Nephron (organoid): ENCODE measurements around the gene SMC4.

ENCODE experiments used
- H3K27ac Mint-ChIP-seq, 3 experiments: 2 replicates each; pipeline ENCODE4 v1.8.0; 2020; ENCODE audit warnings: mixed read lengths in 3 of 3, mild to moderate bottlenecking in 2 of 3, moderate library complexity in 1 of 3
- H3K27me3 Mint-ChIP-seq: 2 replicates; pipeline ENCODE4 v1.8.0; 2021; ENCODE audit warnings: low read depth, mild to moderate bottlenecking, moderate library complexity, mixed read lengths
- H3K36me3 Mint-ChIP-seq: 2 replicates; pipeline ENCODE4 v1.8.0; 2020; ENCODE audit warnings: low read depth, mixed read lengths
- H3K4me1 Mint-ChIP-seq: 2 replicates; pipeline ENCODE4 v1.8.0; 2020; ENCODE audit warnings: mixed read lengths
- H3K4me3 Mint-ChIP-seq, 3 experiments: 2 replicates each; pipeline ENCODE4 v1.8.0; 2020; ENCODE audit warnings: mild to moderate bottlenecking in 3 of 3, mixed read lengths in 3 of 3, moderate library complexity in 2 of 3
- H3K9me3 Mint-ChIP-seq: 2 replicates; pipeline ENCODE4 v1.8.0; 2020; ENCODE audit warnings: mixed read lengths
- CTCF ChIP-seq, 3 experiments: fragments of 200-600 bp; sonication (generic); IDR thresholded peaks; one replicate each; pipeline ENCODE4 v1.5.0; 2021; ENCODE audit warnings: antibody characterized with exemption in 3 of 3; ENCODE audit not compliant: unreplicated experiment in 3 of 3

SMC4 gene

GRCh38 chr3:160370987-160371857 lies 28.2 kb upstream of the SMC4 start:
- H3K4me3 Mint-ChIP-seq, result no peak overlapping the region
- no peaks in the 10 kb centered on the region for H3K27me3 Mint-ChIP-seq
- H3K27ac Mint-ChIP-seq, result no peak overlapping the region
- H3K9me3 Mint-ChIP-seq, result no peaks in the 10 kb centered on the region
- no peaks in the 10 kb centered on the region for H3K4me1 Mint-ChIP-seq
- TF ChIP-seq CTCF (IDR thresholded peaks at IDR 0.05; ENCODE audit: unreplicated experiment in 3 of 3), result no peak
- peaks cover 30% of the 10 kb centered on the region for H3K36me3 Mint-ChIP-seq

GRCh38 chr3:160372780-160373179 lies 26.7 kb upstream of the SMC4 start:
- Mint-ChIP-seq H3K4me3 (no peak overlapping the region), H3K9me3 (no peaks in the 10 kb centered on the region), H3K27me3 (no peaks in the 10 kb centered on the region), H3K27ac (no peak overlapping the region), H3K36me3 (peaks cover 30% of the 10 kb centered on the region), H3K4me1 (no peaks in the 10 kb centered on the region)
- no peak for TF ChIP-seq CTCF (IDR thresholded peaks at IDR 0.05; ENCODE audit: unreplicated experiment in 3 of 3)

GRCh38 chr3:160373655-160374054 lies 25.8 kb upstream of the SMC4 start:
- Mint-ChIP-seq H3K27ac (no peak overlapping the region), H3K4me3 (no peak overlapping the region), H3K4me1 (no peaks in the 10 kb centered on the region), H3K9me3 (no peaks in the 10 kb centered on the region), H3K36me3 (peaks cover 30% of the 10 kb centered on the region), H3K27me3 (no peaks in the 10 kb centered on the region)
- TF ChIP-seq CTCF (IDR thresholded peaks at IDR 0.05; ENCODE audit: unreplicated experiment in 3 of 3), result no peak

- no peak for TF ChIP-seq CTCF (IDR thresholded peaks at IDR 0.05; ENCODE audit: unreplicated experiment in 3 of 3)
- no peak overlapping the region for H3K4me3 Mint-ChIP-seq
- H3K36me3 Mint-ChIP-seq, result peaks cover 34% of the 10 kb centered on the region
- H3K9me3 Mint-ChIP-seq, result no peaks in the 10 kb centered on the region
- H3K4me1 Mint-ChIP-seq, result no peaks in the 10 kb centered on the region
- H3K27ac Mint-ChIP-seq, result peak overlapping the region in 1 of 3 experiments; percentile 7
- H3K27me3 Mint-ChIP-seq, result no peaks in the 10 kb centered on the region
Measured at GRCh38 chr3:160374472-160374871, 25.0 kb upstream of the SMC4 start.

GRCh38 chr3:160374925-160375324 lies 24.5 kb upstream of the SMC4 start:
- H3K36me3 Mint-ChIP-seq, result peaks cover 37% of the 10 kb centered on the region
- no peaks in the 10 kb centered on the region for H3K27me3 Mint-ChIP-seq
- H3K4me3 Mint-ChIP-seq, result no peak overlapping the region
- no peak overlapping the region for H3K27ac Mint-ChIP-seq
- no peaks in the 10 kb centered on the region for H3K4me1 Mint-ChIP-seq
- no peak for TF ChIP-seq CTCF (IDR thresholded peaks at IDR 0.05; ENCODE audit: unreplicated experiment in 3 of 3)
- H3K9me3 Mint-ChIP-seq, result no peaks in the 10 kb centered on the region

- Mint-ChIP-seq H3K9me3 (no peaks in the 10 kb centered on the region), H3K4me1 (no peaks in the 10 kb centered on the region), H3K36me3 (peaks cover 43% of the 10 kb centered on the region), H3K4me3 (no peak overlapping the region), H3K27me3 (no peaks in the 10 kb centered on the region), H3K27ac (no peak overlapping the region)
- no peak for TF ChIP-seq CTCF (IDR thresholded peaks at IDR 0.05; ENCODE audit: unreplicated experiment in 3 of 3)
Measured at GRCh38 chr3:160376681-160377080, 22.8 kb upstream of the SMC4 start.
